HepG2 (cell line): ENCODE measurements around the gene NPPB. TPM values are rescaled to one million over a fixed set of nuclear protein-coding genes. Genes with fewer than 3 reads are reported as not detected.

Experiments used
- ARID3A ChIP-seq: IDR thresholded peaks from 2 replicates; pipeline ENCODE4 v1.6.1; 2012; ENCODE audit warnings: low read depth, low read length, improper control_type of control experiment
- ARID5B ChIP-seq: IDR thresholded peaks from 2 replicates; pipeline ENCODE4 v1.4.0; 2020; ENCODE audit warnings: mild to moderate bottlenecking, missing genetic modification reagents
- BCL3 ChIP-seq: sonication (generic); formaldehyde crosslinking; IDR thresholded peaks from 2 replicates; pipeline ENCODE4 v1.5.1; 2020; ENCODE audit warnings: mild to moderate bottlenecking, missing genetic modification reagents, moderate library complexity
- ERF ChIP-seq: IDR thresholded peaks from 2 replicates; pipeline ENCODE4 v1.6.1; 2018; ENCODE audit warnings: missing biosample characterization, missing genetic modification reagents
- GABPB1 ChIP-seq: IDR thresholded peaks from 2 replicates; pipeline ENCODE4 v1.6.1; 2016; ENCODE audit warnings: mild to moderate bottlenecking, missing genetic modification reagents, moderate library complexity, missing compliant biosample characterization
- SALL1 ChIP-seq: sonication (generic); formaldehyde crosslinking; IDR thresholded peaks from 2 replicates; pipeline ENCODE4 v1.8.0; 2022; ENCODE audit warnings: mild to moderate bottlenecking, missing genetic modification reagents
- SNAPC5 ChIP-seq: sonication (generic); formaldehyde crosslinking; IDR thresholded peaks from 2 replicates; pipeline ENCODE4 v1.8.1; 2023; ENCODE audit warnings: mild to moderate bottlenecking, missing genetic modification reagents, borderline replicate concordance
- SP5 ChIP-seq: IDR thresholded peaks from 2 replicates; pipeline ENCODE4 v1.6.1; 2016; ENCODE audit warnings: low read depth, borderline replicate concordance
- SSRP1 ChIP-seq: IDR thresholded peaks from 2 replicates; pipeline ENCODE4 v1.6.1; 2016; ENCODE audit warnings: control low read depth
- UBTF ChIP-seq: sonication (generic); formaldehyde crosslinking; IDR thresholded peaks from 2 replicates; pipeline ENCODE4 v1.4.0; 2020; ENCODE audit warnings: mild to moderate bottlenecking, missing genetic modification reagents
- ZEB1 ChIP-seq: IDR thresholded peaks from 2 replicates; pipeline ENCODE4 v1.6.1; 2012; ENCODE audit warnings: mild to moderate bottlenecking, low read depth, inconsistent platforms; ENCODE audit not compliant: insufficient replicate concordance
- ZFY ChIP-seq: sonication (generic); formaldehyde crosslinking; IDR thresholded peaks from 2 replicates; pipeline ENCODE4 v1.4.0; 2020; ENCODE audit warnings: missing genetic modification reagents
- ZNF451 ChIP-seq: sonication (generic); formaldehyde crosslinking; IDR thresholded peaks from 2 replicates; pipeline ENCODE4 v1.5.0; 2020; ENCODE audit warnings: mild to moderate bottlenecking, missing genetic modification reagents
- ZNF557 ChIP-seq: sonication (generic); formaldehyde crosslinking; IDR thresholded peaks from 2 replicates; pipeline ENCODE4 v1.4.0; 2020; ENCODE audit warnings: missing genetic modification reagents
- ZNF687 ChIP-seq: sonication (generic); formaldehyde crosslinking; IDR thresholded peaks from 2 replicates; pipeline ENCODE4 v1.5.1; 2020; ENCODE audit warnings: mild to moderate bottlenecking, missing genetic modification reagents, moderate library complexity
- polyA plus RNA-seq, 8 experiments: library from polyadenylated mRNA; depleted of rRNA in 3 of 8; stranded (reverse) in 7 of 8; unstranded in 1 of 8; fragments of >200 nt; fragmentation: Illumina TruSeq in 4 of 8; extraction: Trizol in 4 of 8; gene quantifications; 2 replicates each; pipeline versions ENCODE4 v1.2.1 to v1.2.3, GENCODE V29; 2011 to 2016; ENCODE audit warnings: low read depth in 4 of 8, missing spikeins in 1 of 8, mixed read lengths in 1 of 8; ENCODE audit not compliant: insufficient read depth in 1 of 8
- total RNA-seq, 5 experiments: library from RNA; depleted of rRNA; stranded (reverse); fragments of >200 nt; fragmentation: Illumina TruSeq; extraction: Trizol; gene quantifications; 2 replicates each; pipeline ENCODE4 v1.2.3, GENCODE V29; 2016; ENCODE audit warnings: low read depth in 1 of 5

NPPB gene
- total and polyA plus RNA-seq, 2 of the 13 experiments (the other 11 are each of a cell fraction or from before 2014, with no cell fraction given): 1.9 TPM; not detected in 1

- TF ChIP-seq ARID5B: 0 out of 2 replicates have a peak, but pooled peaks have one; percentile 4
- TF ChIP-seq SNAPC5 (CRISPR knock-in tag): no peak
- no peak for TF ChIP-seq ZNF557 (CRISPR knock-in tag)
- TF ChIP-seq ZEB1: no peak
- TF ChIP-seq UBTF (CRISPR knock-in tag): peak; percentile 35; the same call in 1 of the 2 replicates
- TF ChIP-seq ARID3A: no peak
- TF ChIP-seq GABPB1: peak; percentile 40
- TF ChIP-seq ZNF687 (CRISPR knock-in tag): peak; percentile 86
- 0 out of 2 replicates have a peak, but pooled peaks have one; percentile 25 for TF ChIP-seq SP5 (CRISPR knock-in tag)
- TF ChIP-seq ZFY (CRISPR knock-in tag): 0 out of 2 replicates have a peak, but pooled peaks have one; percentile 18
- TF ChIP-seq ERF (CRISPR knock-in tag): no peak
- TF ChIP-seq SSRP1 (CRISPR knock-in tag): no peak
- no peak for TF ChIP-seq ZNF451 (CRISPR knock-in tag)
- TF ChIP-seq BCL3 (CRISPR knock-in tag): 0 out of 2 replicates have a peak, but pooled peaks have one; percentile 55
- peak; percentile 28; the same call in 1 of the 2 replicates for TF ChIP-seq SALL1
Observed at GRCh38 chr1:11882814-11883538, 24.2 kb upstream of the NPPB start (continued).
